Skeletal muscle satellite cell (primary cell): ENCODE results near the gene METTL6.
"Not testable (repeated sequence)": the region's sequence is repeated elsewhere in the genome, so short reads cannot be mapped to it uniquely, and the experiment has no call there.

Source experiments
- H3K27me3 ChIP-seq: 2 replicates; pipeline ENCODE4 v1.7.0; 2013; ENCODE audit warnings: low read length; ENCODE audit not compliant: control insufficient read depth, insufficient read depth
- H3K36me3 ChIP-seq: 2 replicates; pipeline ENCODE4 v1.7.0; 2013; ENCODE audit warnings: mild to moderate bottlenecking, control low read depth, low read length; ENCODE audit not compliant: insufficient read depth
- H3K4me1 ChIP-seq: 2 replicates; pipeline ENCODE4 v1.7.0; 2013; ENCODE audit warnings: low read length; ENCODE audit not compliant: control insufficient read depth, insufficient read depth
- H3K4me2 ChIP-seq: 2 replicates; pipeline ENCODE4 v1.7.0; 2013; ENCODE audit warnings: mild to moderate bottlenecking, low read length
- H3K4me3 ChIP-seq: 2 replicates; pipeline ENCODE4 v1.7.0; 2013; ENCODE audit warnings: low read length
- H3K9ac ChIP-seq: 2 replicates; pipeline ENCODE4 v1.7.0; 2013; ENCODE audit warnings: mild to moderate bottlenecking, low read depth, low read length, moderate library complexity
- H3K9me3 ChIP-seq: replicated peaks from 2 replicates; pipeline ENCODE4 v1.7.0; 2013; ENCODE audit warnings: mild to moderate bottlenecking, control low read depth, low read length

Gene METTL6

GRCh38 chr3:15428539-15428938 is 1.2 kb upstream of the METTL6 start:
- Histone ChIP-seq H3K9me3 (no peaks in the 10 kb centered on the region), H3K4me3 (peak overlapping the region; percentile 97), H3K27me3 (no peaks in the 10 kb centered on the region), H3K36me3 (peaks cover 22% of the 10 kb centered on the region), H3K9ac (peak overlapping the region; percentile 91), H3K4me1 (peaks cover 12% of the 10 kb centered on the region), H3K4me2 (peak overlapping the region; percentile 84)

GRCh38 chr3:15427981-15428380 is 637 bp upstream of the METTL6 start:
- H3K4me1 ChIP-seq: peaks cover 12% of the 10 kb centered on the region
- H3K4me3 ChIP-seq: peak overlapping the region; percentile 97
- peaks cover 22% of the 10 kb centered on the region for H3K36me3 ChIP-seq
- H3K4me2 ChIP-seq: peak overlapping the region; percentile 84
- H3K9ac ChIP-seq: peak overlapping the region; percentile 91
- H3K9me3 ChIP-seq: no peaks in the 10 kb centered on the region
- no peaks in the 10 kb centered on the region for H3K27me3 ChIP-seq

- Histone ChIP-seq H3K27me3 (no peaks in the 10 kb centered on the region), H3K4me1 (peaks cover 12% of the 10 kb centered on the region), H3K9me3 (no peaks in the 10 kb centered on the region), H3K4me3 (peak overlapping the region; percentile 97), H3K4me2 (peak overlapping the region; percentile 84), H3K9ac (peak overlapping the region; percentile 91), H3K36me3 (peaks cover 17% of the 10 kb centered on the region)
Measured at GRCh38 chr3:15426579-15427118, 695 bp downstream of the METTL6 start.

DNA sequence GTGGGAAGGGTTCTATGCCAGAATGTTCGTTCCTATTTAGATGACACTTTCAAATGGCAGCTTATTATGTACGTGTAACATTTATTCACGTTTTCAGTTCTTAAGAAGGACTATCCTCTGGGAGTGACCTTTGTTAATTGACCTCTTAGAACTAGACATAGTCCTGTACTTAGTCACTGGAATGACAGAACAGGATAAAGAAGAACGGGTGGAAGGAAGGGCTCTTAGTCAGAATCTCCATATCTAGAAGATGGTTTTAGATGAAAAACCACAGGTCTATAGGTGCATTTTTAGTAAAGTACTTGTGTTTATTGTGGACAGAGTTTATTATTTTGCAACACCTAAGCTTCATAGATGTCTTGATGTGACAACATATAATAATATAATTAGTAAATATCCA is 6.5 kb downstream of the METTL6 start:
- Histone ChIP-seq H3K4me1 (no peaks in the 10 kb centered on the region), H3K4me2 (no peak overlapping the region), H3K36me3 (peaks cover 25% of the 10 kb centered on the region), H3K9me3 (no peaks in the 10 kb centered on the region), H3K9ac (no peak overlapping the region), H3K4me3 (no peak overlapping the region), H3K27me3 (no peaks in the 10 kb centered on the region)

DNA sequence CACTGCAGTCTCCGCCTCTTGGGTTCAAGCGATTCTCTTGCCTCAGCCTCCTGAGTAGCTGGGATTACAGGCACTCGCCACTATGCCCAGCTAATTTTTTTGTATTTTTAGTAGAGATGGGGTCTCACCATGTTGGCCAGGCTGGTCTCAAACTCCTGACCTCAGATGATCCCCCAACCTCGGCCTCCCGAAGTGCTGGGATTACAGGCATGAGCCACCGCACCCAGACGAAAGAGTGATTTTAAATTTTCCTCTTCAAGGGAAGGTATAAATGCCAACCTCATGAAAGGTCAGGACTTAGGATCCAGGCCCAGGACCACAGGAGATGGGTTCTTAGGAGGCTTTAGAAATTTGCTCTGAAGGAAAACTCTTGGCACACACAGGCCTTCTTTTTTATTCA is 16.4 kb downstream of the METTL6 start:
- H3K9me3 ChIP-seq, H3K27me3 ChIP-seq: not testable (repeated sequence)
- H3K36me3 ChIP-seq: peaks cover 41% of the 10 kb centered on the region

DNA sequence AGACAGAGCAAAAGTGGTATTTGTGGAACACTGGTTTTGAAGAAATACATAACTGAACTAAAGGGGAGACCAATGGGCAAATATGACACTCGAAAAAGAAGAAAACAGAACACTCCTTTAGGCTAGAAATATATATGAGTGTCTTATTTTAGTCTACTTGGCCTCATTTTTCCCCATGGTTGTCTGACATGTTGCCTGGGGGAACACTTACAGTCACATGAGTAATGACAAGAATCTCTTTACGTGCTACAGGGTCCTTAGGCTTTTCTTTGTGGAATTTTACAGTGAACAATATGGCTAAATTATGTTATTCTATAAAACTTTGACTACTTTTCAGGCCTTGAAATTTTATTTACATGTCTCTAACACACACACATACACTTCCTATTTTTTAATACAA is 17.6 kb downstream of the METTL6 start:
- no peak overlapping the region for H3K9ac ChIP-seq
- H3K4me3 ChIP-seq: no peak overlapping the region
- H3K36me3 ChIP-seq: peaks cover 30% of the 10 kb centered on the region
- no peak overlapping the region for H3K4me2 ChIP-seq
- no peaks in the 10 kb centered on the region for H3K27me3 ChIP-seq
- no peaks in the 10 kb centered on the region for H3K4me1 ChIP-seq
- H3K9me3 ChIP-seq: no peaks in the 10 kb centered on the region

More for the DNA sequence above, 16.4 kb downstream of the METTL6 start:
- H3K4me3 ChIP-seq, H3K4me2 ChIP-seq, H3K9ac ChIP-seq, H3K4me1 ChIP-seq: not testable (repeated sequence)

DNA sequence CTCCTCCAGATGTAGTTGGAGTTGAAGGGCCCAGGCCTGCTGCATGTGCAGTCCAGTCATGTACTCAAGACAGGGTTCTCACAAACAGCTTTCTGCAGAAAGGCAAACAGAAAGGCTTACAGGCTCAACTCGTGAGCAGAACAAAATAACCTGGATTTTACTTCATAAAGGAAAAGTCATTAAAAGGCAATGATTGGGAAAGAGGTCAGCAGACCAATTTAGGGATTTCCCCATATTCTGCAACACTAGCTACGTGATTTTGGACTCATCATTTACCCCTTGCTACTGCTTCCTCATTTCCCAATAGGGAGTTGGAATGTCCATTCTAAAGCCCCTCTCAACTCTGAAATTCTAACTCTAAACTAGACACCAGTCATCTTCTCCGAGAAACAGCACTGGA is 18.1 kb downstream of the METTL6 start:
- no peaks in the 10 kb centered on the region for H3K27me3 ChIP-seq
- no peak overlapping the region for H3K9ac ChIP-seq
- peaks cover 24% of the 10 kb centered on the region for H3K36me3 ChIP-seq
- no peak overlapping the region for H3K4me3 ChIP-seq
- H3K4me1 ChIP-seq: no peaks in the 10 kb centered on the region
- no peak overlapping the region for H3K4me2 ChIP-seq
- no peaks in the 10 kb centered on the region for H3K9me3 ChIP-seq

GRCh38 chr3:15405448-15406050 is 21.8 kb downstream of the METTL6 start:
- H3K4me1 ChIP-seq: no peaks in the 10 kb centered on the region
- peaks cover 9% of the 10 kb centered on the region for H3K36me3 ChIP-seq
- no peaks in the 10 kb centered on the region for H3K27me3 ChIP-seq
- no peak overlapping the region for H3K9ac ChIP-seq
- no peaks in the 10 kb centered on the region for H3K9me3 ChIP-seq
- no peak overlapping the region for H3K4me2 ChIP-seq
- no peak overlapping the region for H3K4me3 ChIP-seq

DNA sequence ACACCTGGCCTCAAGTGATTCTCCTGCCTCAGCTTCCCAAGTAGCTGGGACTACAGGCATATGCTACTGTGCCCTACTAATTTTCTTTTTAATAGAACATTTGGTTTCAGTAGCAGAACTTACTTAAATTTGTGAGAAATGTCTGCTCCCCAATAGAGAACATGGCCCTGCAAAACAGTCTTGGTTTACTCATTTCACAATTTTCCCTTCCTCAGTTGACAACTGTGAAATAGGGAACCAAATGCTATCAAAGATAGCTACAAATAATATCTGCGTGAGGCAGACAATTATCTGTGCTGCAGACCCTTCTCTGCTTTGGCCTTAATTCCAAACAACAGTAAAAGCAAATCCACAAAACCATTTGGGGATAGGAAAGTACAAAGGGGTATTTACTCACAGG is 22.6 kb downstream of the METTL6 start:
- Histone ChIP-seq H3K9me3 (no peaks in the 10 kb centered on the region), H3K36me3 (peaks cover 9% of the 10 kb centered on the region), H3K9ac (no peak overlapping the region), H3K4me1 (no peaks in the 10 kb centered on the region), H3K4me2 (no peak overlapping the region), H3K27me3 (no peaks in the 10 kb centered on the region), H3K4me3 (no peak overlapping the region)

GRCh38 chr3:15403965-15404364 is 23.4 kb downstream of the METTL6 start:
- no peaks in the 10 kb centered on the region for H3K27me3 ChIP-seq
- no peak overlapping the region for H3K4me3 ChIP-seq
- H3K9me3 ChIP-seq: no peaks in the 10 kb centered on the region
- no peak overlapping the region for H3K4me2 ChIP-seq
- H3K4me1 ChIP-seq: no peaks in the 10 kb centered on the region
- peaks cover 4% of the 10 kb centered on the region for H3K36me3 ChIP-seq
- no peak overlapping the region for H3K9ac ChIP-seq

DNA sequence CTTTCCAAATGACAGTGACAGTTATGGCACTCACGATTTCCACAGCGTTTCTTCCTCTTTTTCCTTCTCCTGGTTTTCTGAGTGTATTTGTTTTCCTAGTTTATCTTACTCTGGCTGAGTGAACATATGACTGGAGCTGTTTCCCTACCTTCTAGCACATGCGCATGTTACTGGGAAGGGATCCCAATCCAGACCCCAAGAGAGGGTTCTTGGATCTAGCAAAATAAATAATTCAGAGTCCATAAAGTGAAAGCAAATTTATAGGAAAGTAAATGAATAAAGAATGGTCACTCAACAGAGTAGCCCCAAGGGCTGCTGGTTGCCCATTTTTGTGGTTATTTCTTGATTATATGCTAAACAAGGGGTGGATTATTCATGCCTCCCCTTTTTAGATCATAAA is 23.8 kb downstream of the METTL6 start:
- H3K4me2 ChIP-seq: no peak overlapping the region
- H3K36me3 ChIP-seq: no peaks in the 10 kb centered on the region
- H3K9ac ChIP-seq: no peak overlapping the region
- H3K27me3 ChIP-seq: no peaks in the 10 kb centered on the region
- H3K9me3 ChIP-seq: no peaks in the 10 kb centered on the region
- H3K4me3 ChIP-seq: no peak overlapping the region
- H3K4me1 ChIP-seq: no peaks in the 10 kb centered on the region

DNA sequence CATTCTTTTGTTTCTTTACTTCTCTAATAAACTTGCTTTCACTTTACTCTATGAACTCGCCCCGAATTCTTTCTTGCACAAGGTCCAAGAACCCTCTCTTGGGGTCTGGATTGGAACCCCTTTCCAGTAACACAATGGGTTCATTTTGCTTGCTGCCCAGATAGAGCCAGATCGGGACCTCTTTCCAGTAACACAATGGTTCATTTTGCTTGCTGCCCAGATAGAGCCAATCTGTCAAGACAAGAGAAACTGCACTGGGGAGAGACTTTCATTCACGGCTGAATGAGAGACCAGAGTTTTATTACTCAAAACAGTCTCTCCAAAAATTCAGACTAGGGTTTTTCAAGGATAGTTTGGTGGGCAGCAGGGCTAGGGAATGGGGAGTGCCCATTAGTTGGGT is 25.4 kb downstream of the METTL6 start:
- H3K4me1 ChIP-seq: no peaks in the 10 kb centered on the region
- no peak overlapping the region for H3K4me3 ChIP-seq
- no peaks in the 10 kb centered on the region for H3K36me3 ChIP-seq
- H3K4me2 ChIP-seq: no peak overlapping the region
- H3K9me3 ChIP-seq: no peaks in the 10 kb centered on the region
- no peak overlapping the region for H3K9ac ChIP-seq
- no peaks in the 10 kb centered on the region for H3K27me3 ChIP-seq
